Muscle layer of duodenum (tissue), 2 donors: Measurements from ENCODE around the gene B4GAT1.
"Not testable (repeated sequence)": the region's sequence is repeated elsewhere in the genome, so short reads cannot be mapped to it uniquely, and the experiment has no call there.

Experiments used
- H3K27ac ChIP-seq: one replicate; pipeline ENCODE4 v1.7.0; 2013; ENCODE audit warnings: mild to moderate bottlenecking, low read length
- H3K27me3 ChIP-seq: one replicate; pipeline ENCODE4 v1.7.0; 2013; ENCODE audit warnings: low read depth, mild to moderate bottlenecking, control low read depth, low read length
- H3K36me3 ChIP-seq, 2 donors: one replicate each; pipeline ENCODE4 v1.7.0; 2013; ENCODE audit warnings: low read length in 2 of 2, control low read depth in 1 of 2, mild to moderate bottlenecking in 1 of 2; ENCODE audit not compliant: insufficient read depth in 2 of 2, control insufficient read depth in 1 of 2
- H3K4me1 ChIP-seq, 2 donors: one replicate each; pipeline ENCODE4 v1.7.0; 2013; ENCODE audit warnings: low read length in 2 of 2, mild to moderate bottlenecking in 2 of 2, control low read depth in 1 of 2, moderate library complexity in 1 of 2; ENCODE audit not compliant: insufficient read depth in 2 of 2, control insufficient read depth in 1 of 2
- H3K4me3 ChIP-seq, 2 donors: one replicate each; pipeline ENCODE4 v1.7.0; 2013; ENCODE audit warnings: low read length in 2 of 2, low read depth in 1 of 2, mild to moderate bottlenecking in 1 of 2
- H3K9me3 ChIP-seq, 2 donors: one replicate each; pipeline ENCODE4 v1.7.0; 2013; ENCODE audit warnings: low read length in 2 of 2, control low read depth in 1 of 2, mild to moderate bottlenecking in 1 of 2; ENCODE audit not compliant: control insufficient read depth in 1 of 2
- donor health status: healthy.

B4GAT1 gene

GRCh38 chr11:66315921-66316811 is 31.3 kb downstream of the B4GAT1 start:
- Histone ChIP-seq H3K27me3 (no peaks in the 10 kb centered on the region), H3K27ac (no peak overlapping the region), H3K4me3 (peak overlapping the region; percentile 65 to 73), H3K4me1 (peaks cover 10 to 69% of the 10 kb centered on the region in 2 donors), H3K36me3 (no peaks in the 10 kb centered on the region), H3K9me3 (no peaks in the 10 kb centered on the region)

- Histone ChIP-seq H3K9me3 (no peaks in the 10 kb centered on the region), H3K27me3 (no peaks in the 10 kb centered on the region), H3K4me3 (peak overlapping the region; percentile 65 to 73), H3K4me1 (peaks cover 10 to 69% of the 10 kb centered on the region in 2 donors), H3K36me3 (no peaks in the 10 kb centered on the region), H3K27ac (no peak overlapping the region)
Measured at GRCh38 chr11:66315498-66315885, 31.9 kb downstream of the B4GAT1 start.

GRCh38 chr11:66314561-66315497 is 32.6 kb downstream of the B4GAT1 start:
- Histone ChIP-seq H3K27me3 (no peaks in the 10 kb centered on the region), H3K9me3 (no peaks in the 10 kb centered on the region), H3K36me3 (no peaks in the 10 kb centered on the region), H3K4me3 (peak overlapping the region; percentile 65 to 73), H3K27ac (no peak overlapping the region), H3K4me1 (peaks cover 10 to 69% of the 10 kb centered on the region in 2 donors)

- Histone ChIP-seq H3K27me3 (no peaks in the 10 kb centered on the region), H3K27ac (peak overlapping the region; percentile 19), H3K9me3 (no peaks in the 10 kb centered on the region), H3K4me3 (peak overlapping the region; percentile 65 to 73), H3K4me1 (peaks cover 10 to 68% of the 10 kb centered on the region in 2 donors), H3K36me3 (no peaks in the 10 kb centered on the region)
Measured at GRCh38 chr11:66314186-66314501, 33.3 kb downstream of the B4GAT1 start.

- peaks cover 10 to 62% of the 10 kb centered on the region in 2 donors for H3K4me1 ChIP-seq
- H3K4me3 ChIP-seq = peak overlapping the region; percentile 65 to 73
- peak overlapping the region; percentile 19 for H3K27ac ChIP-seq
- H3K9me3 ChIP-seq = no peaks in the 10 kb centered on the region
- no peaks in the 10 kb centered on the region for H3K36me3 ChIP-seq
- no peaks in the 10 kb centered on the region for H3K27me3 ChIP-seq
Measured at GRCh38 chr11:66313321-66314185, 33.9 kb downstream of the B4GAT1 start.

- Histone ChIP-seq H3K36me3 (no peaks in the 10 kb centered on the region), H3K4me3 (peak overlapping the region; percentile 70 to 75), H3K27me3 (no peaks in the 10 kb centered on the region), H3K9me3 (no peaks in the 10 kb centered on the region), H3K4me1 (peaks cover 5 to 54% of the 10 kb centered on the region in 2 donors), H3K27ac (peak overlapping the region; percentile 82)
Measured at GRCh38 chr11:66312549-66313320, 34.7 kb downstream of the B4GAT1 start.

GRCh38 chr11:66311965-66312548 is 35.4 kb downstream of the B4GAT1 start:
- H3K27me3 ChIP-seq = no peaks in the 10 kb centered on the region
- peak overlapping the region; percentile 70 to 75 for H3K4me3 ChIP-seq
- H3K36me3 ChIP-seq = no peaks in the 10 kb centered on the region
- peak overlapping the region; percentile 82 for H3K27ac ChIP-seq
- peaks cover 0 to 47% of the 10 kb centered on the region in 2 donors for H3K4me1 ChIP-seq
- H3K9me3 ChIP-seq = no peaks in the 10 kb centered on the region

GRCh38 chr11:66311470-66311964 is 35.9 kb downstream of the B4GAT1 start:
- peak overlapping the region; percentile 70 to 75 for H3K4me3 ChIP-seq

GRCh38 chr11:66310803-66311440 is 36.5 kb downstream of the B4GAT1 start:
- H3K36me3 ChIP-seq, H3K9me3 ChIP-seq, H3K27me3 ChIP-seq, H3K4me3 ChIP-seq, H3K27ac ChIP-seq: not testable (repeated sequence)
- peaks cover 0 to 36% of the 10 kb centered on the region in 2 donors for H3K4me1 ChIP-seq

More at GRCh38 chr11:66311470-66311964, 35.9 kb downstream of the B4GAT1 start:
- peak overlapping the region; percentile 82 for H3K27ac ChIP-seq
- H3K4me1 ChIP-seq = peaks cover 0 to 42% of the 10 kb centered on the region in 2 donors
- no peaks in the 10 kb centered on the region for H3K27me3 ChIP-seq
- no peaks in the 10 kb centered on the region for H3K9me3 ChIP-seq
- H3K36me3 ChIP-seq = no peaks in the 10 kb centered on the region
